Left ventricle myocardium inferior (tissue), 1 donor: Measurements from ENCODE around the gene FCHO2. TPM values are rescaled to one million over a fixed set of nuclear protein-coding genes. Genes with fewer than 3 reads are reported as not detected.

Experiments
- DNase-seq: peaks from one replicate; pipeline ENCODE4 v3.0.0-alpha.2; 2020
- H3K27ac ChIP-seq: fragments of 200-600 bp; replicated peaks from 2 replicates; pipeline ENCODE4 v1.8.0; 2021
- H3K27me3 ChIP-seq: fragments of 200-600 bp; 2 replicates; pipeline ENCODE4 v1.8.0; 2021; ENCODE audit warnings: low read depth
- H3K36me3 ChIP-seq: fragments of 200-600 bp; 2 replicates; pipeline ENCODE4 v1.8.0; 2021
- H3K4me1 ChIP-seq: fragments of 200-600 bp; 2 replicates; pipeline ENCODE4 v1.8.0; 2021
- H3K4me3 ChIP-seq: fragments of 200-600 bp; 2 replicates; pipeline ENCODE4 v1.8.0; 2021; ENCODE audit warnings: mild to moderate bottlenecking, moderate library complexity
- H3K9me3 ChIP-seq: fragments of 200-600 bp; replicated peaks from 2 replicates; pipeline ENCODE4 v1.8.0; 2021
- intact Hi-C: fragments of 100-400 bp; cut with micrococcal nuclease; formaldehyde crosslinking; loops from one replicate; pipeline ENCODE4 v1.11.0; 2022
- total RNA-seq: library from RNA; stranded (reverse); fragmentation: NEBNext Ultra II Directional; extraction: Animal tissue kit (Norgen Biotek cat#: 25700); gene quantifications from one replicate; pipeline ENCODE4 v1.2.1, GENCODE V29; 2021
- TF ChIP-seq, protein P1 (sequence below): fragments of 200-600 bp; IDR thresholded peaks from 2 replicates; pipeline ENCODE4 v1.8.0; 2021; ENCODE audit warnings: antibody characterized with exemption, mild to moderate bottlenecking, borderline replicate concordance
- donor health status: DM: no; HTN: yes; CAD: no; lungs with severe emphysema.

FCHO2 gene
- total RNA-seq, 1 donor from 2014 or later, result 23.3 TPM

DNA sequence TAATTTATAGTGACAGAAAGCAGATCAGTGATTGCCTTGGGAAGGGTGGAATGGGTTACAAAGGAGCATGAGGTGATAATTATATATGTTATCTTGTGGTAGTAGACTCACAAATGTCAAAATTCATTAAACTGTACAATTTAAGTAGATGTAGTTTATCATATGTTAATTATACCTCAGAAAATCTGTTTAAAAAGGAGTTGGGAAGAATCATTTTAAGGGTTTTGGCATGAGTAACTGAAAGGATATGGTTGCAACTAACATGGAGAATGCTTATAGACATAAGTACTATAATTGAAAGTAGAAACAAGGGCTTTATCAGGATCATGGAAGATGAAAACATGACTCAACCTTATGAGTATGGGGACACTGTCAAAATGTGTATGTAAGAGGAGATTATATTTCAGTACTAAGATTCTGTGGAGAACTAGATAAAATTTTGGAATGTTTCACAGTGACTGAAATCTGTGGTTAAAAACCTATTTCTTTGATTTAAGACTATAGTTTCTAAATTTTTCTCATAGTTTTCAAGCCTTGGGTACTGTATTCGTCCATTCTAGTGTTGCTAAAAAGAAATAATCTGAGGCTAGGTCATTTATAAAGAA lies 73.3 kb downstream of the FCHO2 start:
- intact Hi-C loops, result no loop called here
- no peak overlapping the region for H3K27ac ChIP-seq
- H3K4me1 ChIP-seq, result peaks cover 6% of the 10 kb centered on the region
- H3K36me3 ChIP-seq, result peaks cover 36% of the 10 kb centered on the region
- H3K9me3 ChIP-seq, result no peaks in the 10 kb centered on the region
- TF ChIP-seq, protein P1, sequence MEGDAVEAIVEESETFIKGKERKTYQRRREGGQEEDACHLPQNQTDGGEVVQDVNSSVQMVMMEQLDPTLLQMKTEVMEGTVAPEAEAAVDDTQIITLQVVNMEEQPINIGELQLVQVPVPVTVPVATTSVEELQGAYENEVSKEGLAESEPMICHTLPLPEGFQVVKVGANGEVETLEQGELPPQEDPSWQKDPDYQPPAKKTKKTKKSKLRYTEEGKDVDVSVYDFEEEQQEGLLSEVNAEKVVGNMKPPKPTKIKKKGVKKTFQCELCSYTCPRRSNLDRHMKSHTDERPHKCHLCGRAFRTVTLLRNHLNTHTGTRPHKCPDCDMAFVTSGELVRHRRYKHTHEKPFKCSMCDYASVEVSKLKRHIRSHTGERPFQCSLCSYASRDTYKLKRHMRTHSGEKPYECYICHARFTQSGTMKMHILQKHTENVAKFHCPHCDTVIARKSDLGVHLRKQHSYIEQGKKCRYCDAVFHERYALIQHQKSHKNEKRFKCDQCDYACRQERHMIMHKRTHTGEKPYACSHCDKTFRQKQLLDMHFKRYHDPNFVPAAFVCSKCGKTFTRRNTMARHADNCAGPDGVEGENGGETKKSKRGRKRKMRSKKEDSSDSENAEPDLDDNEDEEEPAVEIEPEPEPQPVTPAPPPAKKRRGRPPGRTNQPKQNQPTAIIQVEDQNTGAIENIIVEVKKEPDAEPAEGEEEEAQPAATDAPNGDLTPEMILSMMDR, result no peak
- no peak for DNase-seq
- no peak overlapping the region for H3K4me3 ChIP-seq
- H3K27me3 ChIP-seq, result no peaks in the 10 kb centered on the region

DNA sequence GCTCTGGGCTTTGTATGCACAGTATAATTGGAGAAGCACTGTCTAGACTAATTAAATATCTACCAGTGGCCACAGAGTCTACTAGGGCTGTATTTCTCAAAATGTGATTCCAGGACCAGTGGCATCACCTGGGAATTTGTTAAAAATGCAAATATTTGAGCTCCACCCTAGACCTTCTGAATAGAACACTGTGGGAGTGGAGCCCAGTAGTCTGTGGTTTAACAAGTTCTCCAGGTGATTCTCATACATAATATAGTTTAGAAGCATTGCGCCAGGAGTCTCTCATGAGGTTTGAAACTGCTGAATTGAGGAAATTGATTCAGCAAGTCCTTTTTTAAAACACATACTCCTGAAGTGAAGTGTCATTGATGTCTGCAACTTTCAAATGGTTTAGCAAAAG lies 74.7 kb downstream of the FCHO2 start:
- H3K4me1 ChIP-seq, result peaks cover 6% of the 10 kb centered on the region
- H3K27me3 ChIP-seq, result no peaks in the 10 kb centered on the region
- TF ChIP-seq, protein P1, result no peak
- H3K9me3 ChIP-seq, result no peaks in the 10 kb centered on the region
- peaks cover 41% of the 10 kb centered on the region for H3K36me3 ChIP-seq
- H3K27ac ChIP-seq, result no peak overlapping the region
- no peak for DNase-seq
- intact Hi-C loops, result no loop called here
- H3K4me3 ChIP-seq, result no peak overlapping the region

DNA sequence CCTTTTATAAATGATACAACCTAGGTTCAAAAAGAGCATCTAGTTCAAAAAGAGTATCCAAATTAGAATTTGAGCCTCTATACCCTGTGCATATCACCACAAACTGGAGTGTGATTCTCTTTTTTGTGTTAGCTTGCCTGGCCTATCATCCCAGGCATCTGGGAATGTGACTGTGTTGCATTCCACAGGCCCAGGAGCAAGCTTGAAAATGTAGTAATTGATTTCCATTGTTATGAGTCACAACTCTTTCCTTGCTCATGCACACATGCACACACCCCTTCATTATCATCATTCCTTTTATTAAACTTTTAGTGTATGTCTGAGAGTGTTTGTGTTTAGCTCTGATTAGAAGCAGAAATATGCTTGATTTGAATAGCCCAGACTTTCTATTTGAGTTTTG lies 75.2 kb downstream of the FCHO2 start:
- TF ChIP-seq, protein P1, result no peak
- peaks cover 41% of the 10 kb centered on the region for H3K36me3 ChIP-seq
- H3K4me3 ChIP-seq, result no peak overlapping the region
- H3K27ac ChIP-seq, result no peak overlapping the region
- no peaks in the 10 kb centered on the region for H3K9me3 ChIP-seq
- H3K27me3 ChIP-seq, result no peaks in the 10 kb centered on the region
- DNase-seq, result no peak
- peaks cover 6% of the 10 kb centered on the region for H3K4me1 ChIP-seq
- intact Hi-C loops, result no loop called here

DNA sequence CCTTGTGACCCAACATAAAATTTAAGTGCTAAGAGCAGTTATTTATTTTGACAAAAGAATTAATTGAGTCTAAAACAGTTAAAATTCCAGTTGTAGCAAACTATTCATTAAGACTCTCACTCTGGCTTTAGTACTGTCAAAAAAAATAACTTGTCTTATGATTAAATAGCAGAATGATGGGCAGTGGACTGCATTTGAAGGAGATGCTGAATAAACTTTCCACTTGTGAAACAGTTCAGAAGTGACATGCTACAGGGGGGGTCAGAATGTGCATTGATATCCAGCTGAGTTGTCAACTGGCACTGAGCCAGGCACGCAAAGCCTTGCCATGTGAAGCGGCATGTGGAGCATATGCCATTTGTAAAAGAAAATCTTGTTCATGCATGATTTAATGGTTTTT lies 76.0 kb downstream of the FCHO2 start:
- Histone ChIP-seq H3K4me3 (no peak overlapping the region), H3K27ac (no peak overlapping the region), H3K27me3 (no peaks in the 10 kb centered on the region), H3K4me1 (peaks cover 6% of the 10 kb centered on the region), H3K36me3 (peaks cover 38% of the 10 kb centered on the region), H3K9me3 (no peaks in the 10 kb centered on the region)
- TF ChIP-seq, protein P1, result no peak
- intact Hi-C loops, result no loop called here
- no peak for DNase-seq

DNA sequence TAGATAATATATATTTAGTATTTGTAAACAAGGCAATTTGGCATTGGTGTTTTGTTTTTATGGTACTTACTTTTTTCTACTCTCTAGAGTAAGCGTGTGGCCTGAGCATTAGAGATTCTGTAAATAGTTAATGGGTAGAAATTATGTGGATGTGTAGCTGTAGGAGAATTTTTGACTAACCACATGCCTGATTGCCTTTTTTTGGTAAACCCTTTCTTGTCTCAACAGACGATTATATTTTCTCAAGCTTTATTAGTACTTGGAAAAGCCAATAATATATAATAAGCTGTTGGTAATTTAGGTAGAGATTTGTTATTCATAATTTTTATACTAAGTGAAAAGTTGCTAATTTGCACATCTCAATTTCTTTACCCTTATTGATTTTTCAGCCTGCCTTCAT lies 76.8 kb downstream of the FCHO2 start:
- Histone ChIP-seq H3K4me1 (peaks cover 6% of the 10 kb centered on the region), H3K27me3 (no peaks in the 10 kb centered on the region), H3K9me3 (no peaks in the 10 kb centered on the region), H3K27ac (no peak overlapping the region), H3K36me3 (peaks cover 40% of the 10 kb centered on the region), H3K4me3 (no peak overlapping the region)
- intact Hi-C loops, result no loop called here
- TF ChIP-seq, protein P1, result no peak
- no peak for DNase-seq
